NCI-H2107 (cell line): Measurements from ENCODE around the gene ACOX1.
"Not testable (repeated sequence)": the region's sequence is repeated elsewhere in the genome, so short reads cannot be mapped to it uniquely, and the experiment has no call there.

Source experiments
- DNase-seq: peaks from one replicate; lab custom pipeline; 2025; lab: John Stamatoyannopoulos, UW

ACOX1 gene

DNA sequence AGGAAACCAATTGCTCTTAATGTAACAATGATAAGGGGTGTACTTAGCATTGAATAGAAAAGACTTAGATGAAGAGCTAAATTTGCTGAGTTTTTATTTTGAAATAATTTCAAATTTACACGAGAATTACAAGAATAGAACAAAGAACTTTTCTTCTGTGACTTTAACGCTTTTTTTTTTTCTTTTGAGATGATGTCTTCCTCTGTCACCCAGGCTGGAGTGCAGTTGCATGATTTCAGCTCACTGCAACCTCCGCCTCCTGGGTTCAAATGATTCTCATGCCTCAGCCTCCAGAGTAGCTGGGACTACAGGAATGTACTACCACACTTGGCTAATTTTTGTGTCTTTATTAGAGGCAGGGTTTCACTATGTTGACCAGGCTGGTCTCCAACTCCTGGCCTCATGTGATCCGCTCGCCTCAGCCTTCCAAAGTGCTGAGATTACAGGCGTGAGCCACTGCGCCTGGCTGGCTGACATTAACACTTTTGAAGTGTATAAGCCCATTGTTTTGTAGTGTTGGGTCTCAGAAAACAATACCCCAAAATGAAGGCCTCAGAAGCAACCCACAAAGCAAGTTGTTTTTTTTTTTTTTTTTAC, 2.2 kb upstream of the ACOX1 start:
- DNase-seq = no peak

DNA sequence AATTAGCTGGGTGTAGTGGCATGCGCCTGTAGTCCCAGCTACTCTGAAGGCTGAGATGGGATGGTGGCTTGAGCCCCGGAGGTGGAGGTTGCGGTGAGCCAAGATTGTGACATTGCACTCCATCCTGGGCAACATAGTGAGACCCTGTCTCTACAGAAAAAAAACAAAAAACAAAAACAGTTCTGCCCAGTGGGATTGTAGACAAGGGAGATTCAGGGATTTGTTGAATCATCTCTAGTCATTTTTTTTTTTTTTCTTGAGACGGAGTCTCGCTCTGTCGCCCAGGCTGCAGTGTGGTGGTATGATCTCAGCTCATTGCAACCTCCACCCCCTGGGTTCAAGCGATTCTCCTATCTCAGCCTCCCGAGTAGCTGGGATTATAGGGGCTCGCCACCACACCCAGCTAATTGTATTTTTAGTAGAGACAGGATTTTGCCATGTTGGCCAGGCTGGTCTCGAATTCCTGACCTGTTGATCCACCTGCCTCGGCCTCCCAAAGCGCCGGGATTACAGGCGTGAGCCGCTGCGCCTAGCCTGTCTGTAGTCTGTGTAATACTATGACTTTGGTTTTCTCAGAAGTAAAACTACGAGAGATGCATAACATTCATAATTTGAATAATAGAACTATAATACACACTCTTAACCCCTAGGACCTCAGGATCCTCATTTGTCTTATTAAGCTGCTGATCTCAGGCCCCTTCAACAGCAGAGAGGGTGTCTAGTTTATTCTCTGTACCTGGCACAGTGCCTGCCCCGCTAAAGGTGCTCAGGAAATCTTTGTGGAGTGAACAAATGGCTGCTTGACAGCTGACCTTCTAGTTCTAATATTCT, 1.4 kb upstream of the ACOX1 start:
- DNase-seq = no peak

DNA sequence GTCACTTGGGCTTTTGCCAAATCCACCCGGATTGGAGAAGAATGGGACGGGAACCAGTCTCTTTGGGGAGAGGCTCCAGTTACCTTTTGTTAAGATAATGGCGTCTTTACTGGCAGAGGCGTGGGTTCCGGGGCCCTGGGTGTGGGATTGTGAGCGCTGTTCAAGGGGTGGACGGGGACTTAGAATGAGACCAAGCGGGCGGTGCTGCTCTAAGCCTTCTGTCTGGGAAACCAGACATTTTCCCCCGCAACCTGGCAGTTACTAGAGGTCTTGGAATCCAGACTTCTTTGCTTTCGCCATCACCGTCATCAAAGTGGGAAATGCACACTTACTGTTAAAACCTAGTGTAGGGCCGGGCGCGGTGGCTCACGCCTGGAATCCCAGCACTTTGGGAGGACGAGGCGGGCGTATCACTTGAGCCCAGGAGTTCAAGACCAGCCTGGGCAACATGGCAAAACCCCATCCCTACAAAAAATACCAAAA, 780 bp upstream of the ACOX1 start:
- DNase-seq = no peak

DNA sequence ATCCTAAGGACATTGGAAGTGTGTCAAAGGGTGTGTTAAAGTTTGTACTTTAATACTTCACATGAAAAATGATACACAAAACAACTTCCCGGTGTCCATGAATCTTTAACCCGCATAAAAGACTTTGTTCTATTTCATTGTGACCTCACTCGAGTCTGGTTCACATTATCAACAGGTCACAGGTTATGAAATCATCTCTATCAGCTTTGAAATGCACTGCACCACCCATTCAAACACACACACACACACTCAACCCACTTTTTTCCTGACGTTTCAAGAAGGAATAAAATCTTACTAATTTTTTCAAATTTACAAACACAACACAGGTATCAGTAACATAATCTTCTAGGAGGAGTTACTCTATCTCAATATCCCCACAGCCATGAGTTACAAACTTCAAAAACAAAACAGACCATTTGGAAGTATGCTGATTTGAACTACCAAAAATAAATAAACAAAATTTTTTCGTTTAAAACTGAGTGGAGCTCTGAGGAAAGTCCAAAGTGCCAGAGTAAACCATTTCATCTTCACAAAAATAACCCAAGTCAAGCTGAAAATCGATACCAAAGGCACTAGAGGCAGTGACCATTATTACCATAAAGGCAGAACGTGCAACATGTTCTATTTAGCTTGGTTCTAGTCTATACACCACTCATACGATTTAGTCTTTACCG, 2.7 kb downstream of the ACOX1 start:
- DNase-seq = no peak

DNA sequence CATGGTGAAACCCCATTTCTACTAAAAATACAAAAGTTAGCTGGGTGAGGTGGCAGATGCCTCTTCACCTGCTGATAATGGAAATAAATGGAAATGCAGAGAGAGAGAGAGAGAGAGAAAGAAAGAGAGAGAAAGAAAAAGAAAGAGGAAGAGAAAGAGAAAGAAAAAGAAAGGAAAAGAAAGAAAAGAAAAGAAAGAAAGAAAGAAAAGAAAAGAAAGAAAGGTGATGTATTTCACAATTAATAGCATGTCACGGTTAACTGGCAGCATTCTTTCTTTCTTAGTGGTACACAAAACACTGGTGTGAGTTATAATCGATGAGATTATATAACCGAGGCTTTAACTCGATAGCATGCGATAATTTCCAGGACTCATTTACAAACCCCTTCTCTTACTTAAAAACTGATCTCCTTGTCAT, 3.2 kb downstream of the ACOX1 start:
- DNase-seq = no peak

DNA sequence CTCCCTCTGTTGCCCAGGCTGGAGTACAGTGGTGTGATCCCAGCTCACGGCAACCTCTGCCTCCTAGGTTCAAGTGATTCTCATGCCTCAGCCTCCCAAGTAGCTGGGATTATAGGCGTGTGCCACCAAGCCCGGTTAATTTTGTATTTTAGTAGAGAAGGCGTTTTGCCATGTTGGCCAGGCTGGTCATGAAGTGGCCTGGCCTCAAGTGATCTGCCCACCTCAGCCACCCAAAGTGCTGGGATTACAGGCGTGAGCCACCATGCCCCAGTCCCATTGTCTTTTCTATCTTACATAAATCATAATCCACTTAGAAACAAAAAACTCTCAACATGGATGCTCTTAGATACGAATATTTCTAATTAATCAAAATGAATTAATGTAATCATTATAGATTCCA, 3.8 kb downstream of the ACOX1 start:
- DNase-seq = not testable (repeated sequence)

DNA sequence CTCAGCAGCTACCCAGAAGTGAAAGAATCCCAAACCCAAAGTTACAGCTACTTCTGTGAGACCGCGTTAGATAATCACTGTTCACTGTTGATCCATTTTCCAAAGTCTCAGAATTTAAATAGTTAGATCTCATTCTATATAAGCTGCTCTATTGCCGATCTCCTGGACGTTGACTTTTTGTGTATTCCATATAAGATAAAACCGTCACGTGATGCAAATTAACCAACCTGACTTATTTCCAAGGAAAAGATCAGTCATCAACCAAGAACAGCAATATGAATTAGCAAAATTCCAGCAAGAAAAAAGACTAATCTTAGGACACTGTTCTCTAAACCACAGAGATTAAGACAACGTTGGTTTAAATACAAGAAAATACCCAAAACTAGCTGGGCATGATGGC, 8.3 kb downstream of the ACOX1 start:
- no peak for DNase-seq

DNA sequence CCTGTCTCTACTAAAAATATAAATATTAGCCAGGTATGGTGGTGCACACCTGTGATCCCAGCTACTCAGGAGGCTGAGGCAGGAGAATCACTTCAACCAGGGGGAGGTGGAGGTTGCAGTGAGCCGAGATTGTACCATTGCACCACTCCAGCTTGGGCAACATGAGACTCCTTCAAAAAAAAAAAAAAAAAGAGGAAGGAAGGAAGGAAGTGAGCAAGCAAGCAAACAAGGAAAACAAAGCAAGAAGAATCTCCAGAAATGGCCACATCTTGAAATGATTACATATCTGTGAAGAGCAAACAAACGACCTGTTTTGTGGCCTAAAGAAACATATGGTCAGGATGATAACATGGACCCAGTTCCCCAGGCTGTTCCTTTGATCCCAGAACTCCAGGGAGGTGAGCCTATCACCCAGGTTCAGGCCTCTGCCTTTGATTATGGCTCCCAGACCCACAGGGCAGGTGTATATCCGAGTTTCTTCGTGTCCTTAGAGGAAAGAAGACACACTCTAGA, 8.9 kb downstream of the ACOX1 start:
- DNase-seq = no peak

DNA sequence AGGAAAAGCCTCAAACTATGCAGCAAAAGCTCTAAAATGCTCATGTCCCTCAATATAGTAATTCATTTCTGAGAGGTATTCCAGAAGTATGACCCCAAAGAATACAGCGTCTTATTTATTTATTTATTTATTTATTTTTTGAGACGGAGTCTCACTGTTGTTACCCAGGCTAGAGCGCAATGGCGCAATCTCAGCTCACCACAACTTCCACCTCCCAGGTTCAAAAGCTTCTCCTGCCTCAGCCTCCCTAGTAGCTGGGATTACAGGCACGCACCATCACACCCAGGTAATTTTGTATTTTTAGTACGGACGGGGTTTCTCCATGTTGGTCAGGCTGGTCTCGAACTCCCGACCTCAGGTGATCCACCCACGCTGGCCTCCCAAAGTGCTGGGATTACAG, 9.9 kb downstream of the ACOX1 start:
- DNase-seq = not testable (repeated sequence)

DNA sequence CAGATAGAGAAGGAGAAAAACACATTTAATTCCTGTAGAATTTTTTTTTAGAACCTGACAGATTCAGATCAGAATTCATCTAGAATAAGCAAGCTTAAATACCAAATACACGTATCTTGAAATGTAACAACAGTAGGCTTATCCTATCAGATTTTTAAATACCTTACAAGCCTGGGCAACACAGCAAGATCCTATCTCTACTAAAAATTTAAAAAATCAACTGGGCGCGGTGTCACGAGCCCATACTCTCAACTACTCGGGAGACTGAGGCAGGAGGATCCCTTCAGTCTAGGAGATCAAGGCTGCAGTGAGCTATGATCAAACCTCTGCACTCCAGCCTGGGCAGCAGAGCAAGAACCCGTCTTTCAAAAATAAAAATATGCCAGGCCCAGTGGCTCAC, 13.5 kb downstream of the ACOX1 start:
- DNase-seq = no peak

DNA sequence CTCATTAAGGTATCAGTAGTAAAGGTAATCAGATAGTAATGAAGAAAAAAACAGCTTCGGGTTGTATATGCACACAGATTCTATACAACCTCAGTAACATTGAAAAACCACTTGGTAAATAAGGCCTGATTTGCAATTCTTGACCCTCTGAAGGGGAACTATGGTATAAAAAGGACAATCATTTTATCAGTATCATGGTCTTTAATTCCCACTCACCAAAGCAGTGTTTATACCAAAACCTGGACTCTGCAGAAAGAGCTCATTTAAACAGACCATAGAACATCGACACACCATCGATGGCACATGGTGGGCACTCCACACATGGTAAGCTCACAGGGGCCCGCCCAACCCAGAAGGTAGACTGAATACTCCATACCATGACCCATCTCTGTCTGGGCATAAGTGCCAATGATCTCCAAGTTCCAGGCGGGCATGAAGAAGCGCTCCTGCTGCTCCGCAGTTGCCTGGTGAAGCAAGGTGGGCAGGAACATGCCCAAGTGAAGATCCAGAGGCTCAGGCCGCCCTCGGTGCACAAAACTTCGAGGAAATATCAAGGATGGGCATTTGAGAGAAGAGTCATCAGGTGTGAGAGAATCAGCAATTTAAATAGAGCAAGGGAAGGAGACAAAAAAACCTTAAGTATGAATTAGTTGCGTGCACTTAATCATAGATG, 19.0 kb downstream of the ACOX1 start:
- no peak for DNase-seq

DNA sequence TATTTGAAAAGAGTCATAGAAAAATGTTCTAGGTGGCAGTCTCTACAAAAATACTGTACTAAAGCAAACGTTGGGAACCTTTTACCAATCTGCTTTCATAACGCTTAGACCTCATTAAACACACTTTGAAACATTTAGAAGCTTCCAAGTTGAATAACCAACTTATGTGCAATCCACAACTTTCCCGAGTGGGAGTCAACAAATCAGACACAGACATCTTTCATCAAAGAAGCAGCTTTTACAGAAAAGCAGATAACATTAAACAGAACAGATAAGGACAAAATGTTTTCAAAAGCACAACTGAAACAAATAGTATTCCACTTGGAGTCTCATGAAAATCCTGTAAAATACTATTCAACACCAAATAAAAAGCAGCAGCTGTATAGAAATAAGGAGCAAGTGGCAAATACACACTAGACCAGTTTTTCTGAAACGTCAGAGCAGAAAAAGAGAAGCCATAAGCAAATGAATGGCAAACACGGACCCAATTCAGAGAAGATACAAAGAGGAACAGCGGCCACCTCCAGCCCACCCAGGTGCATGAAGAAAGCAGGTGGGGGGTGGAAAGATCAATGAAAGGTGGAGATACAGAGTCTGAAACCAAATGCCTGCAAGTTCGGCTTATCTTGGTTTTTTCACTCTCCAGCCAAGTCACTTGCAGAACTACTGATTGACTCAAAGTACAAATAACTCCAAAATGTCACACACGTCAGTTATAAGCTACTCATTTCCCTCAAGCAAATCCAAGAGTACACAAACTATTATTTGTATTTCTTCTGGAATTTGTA, 19.7 kb downstream of the ACOX1 start:
- no peak for DNase-seq

DNA sequence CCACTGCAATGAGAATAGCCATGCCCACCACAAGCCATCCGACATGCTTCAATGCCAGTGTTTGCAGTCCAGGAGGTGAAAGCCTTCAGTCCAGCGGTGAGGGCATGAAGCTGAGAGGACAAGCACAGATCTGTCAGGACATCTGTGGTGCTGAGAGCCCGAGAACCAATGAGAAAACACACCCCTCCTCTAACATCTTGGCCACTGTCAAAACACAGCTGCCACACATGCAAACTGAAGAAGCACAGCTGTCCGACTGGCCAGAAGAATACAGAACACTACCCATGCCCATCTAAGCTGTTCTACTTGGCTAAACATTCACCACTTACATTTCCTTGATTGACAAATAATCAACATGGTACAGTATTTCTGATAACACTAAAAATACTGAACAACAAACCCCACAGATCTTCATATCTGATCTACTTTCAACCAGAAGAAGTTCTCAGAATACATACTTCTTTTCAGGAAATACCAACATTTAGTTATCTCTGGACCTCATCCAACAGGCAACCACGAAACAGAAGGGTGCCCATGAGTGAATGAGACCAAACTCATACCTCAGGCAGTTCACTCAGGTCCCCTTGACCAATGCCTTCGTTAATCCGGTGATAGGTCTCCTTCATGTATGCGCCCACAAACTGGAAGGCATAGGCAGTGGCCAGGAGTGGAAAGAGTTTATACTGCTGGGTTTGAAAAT, 28.0 kb downstream of the ACOX1 start:
- no peak for DNase-seq

DNA sequence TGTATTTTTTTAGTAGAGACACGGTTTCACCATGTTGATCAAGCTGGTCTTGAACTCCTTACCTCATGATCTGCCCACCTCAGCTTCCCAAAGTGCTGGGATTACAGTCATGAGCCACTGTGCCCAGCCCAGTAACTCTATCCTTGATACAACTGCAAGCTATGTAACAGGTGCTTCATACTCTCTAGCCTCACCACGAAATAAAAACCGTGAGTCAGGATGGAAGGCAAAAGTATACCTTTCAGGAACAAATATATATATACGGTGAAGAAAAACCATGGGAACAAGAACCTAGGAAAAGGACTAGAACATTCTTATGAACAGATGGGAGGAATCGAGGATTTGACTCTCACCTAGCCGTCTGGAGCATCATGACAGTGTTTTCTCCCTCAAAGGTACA, 28.5 kb downstream of the ACOX1 start:
- no peak for DNase-seq

DNA sequence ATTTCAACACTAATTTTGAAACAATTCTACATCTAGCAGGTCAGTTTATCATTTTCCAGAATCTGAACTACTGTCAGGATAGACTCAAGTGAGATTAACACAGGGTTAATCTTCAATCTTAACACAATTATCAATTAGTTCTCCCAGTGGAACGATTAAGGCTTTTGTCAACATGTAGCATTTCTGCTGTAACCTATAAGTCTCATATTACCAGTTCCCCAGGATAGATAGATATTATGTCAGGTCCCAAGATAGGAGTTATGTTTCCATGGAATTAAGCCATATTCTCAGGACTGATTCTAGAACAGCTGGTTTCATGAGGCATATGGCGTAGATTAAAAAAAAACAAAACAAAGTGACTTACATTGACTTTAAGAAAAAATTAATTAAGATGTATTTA, 33.8 kb downstream of the ACOX1 start:
- no peak for DNase-seq

DNA sequence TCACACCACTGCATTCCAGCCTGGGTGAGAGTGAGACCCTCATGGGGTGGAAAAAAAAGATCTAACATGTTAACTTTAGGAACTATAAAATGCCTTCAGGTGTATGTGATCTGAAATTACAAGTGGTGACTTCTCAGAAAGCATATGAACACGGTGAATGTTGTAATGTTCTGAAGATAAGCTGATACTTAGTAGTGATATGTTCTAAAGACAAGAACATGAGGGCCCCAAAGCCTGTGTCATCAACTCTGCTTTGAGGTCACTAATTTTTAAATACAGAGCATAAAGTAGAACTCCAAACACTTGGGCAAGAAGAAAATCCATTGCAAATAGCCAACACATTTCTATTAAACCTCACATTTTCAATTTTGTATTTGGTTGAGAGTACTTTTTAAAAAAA, 35.5 kb downstream of the ACOX1 start:
- no peak for DNase-seq

DNA sequence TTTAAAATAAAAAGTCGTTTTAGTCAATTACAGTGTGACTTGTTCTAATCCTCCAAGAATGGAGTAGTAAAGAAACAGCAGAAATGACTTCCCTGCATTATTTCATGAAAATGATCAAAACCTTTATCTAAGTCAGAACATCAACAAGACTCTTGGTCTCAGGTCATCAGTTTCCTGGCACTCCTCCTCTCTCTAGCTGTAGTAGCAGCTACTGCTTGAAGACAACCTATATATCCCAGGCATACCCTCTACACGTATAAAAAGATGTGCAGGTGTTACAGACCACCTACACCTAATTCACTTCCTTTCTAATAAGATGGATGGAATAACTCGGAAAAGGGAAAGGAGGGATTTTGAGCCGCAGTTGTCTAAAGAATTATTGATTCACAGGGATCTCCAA, 36.5 kb downstream of the ACOX1 start:
- no peak for DNase-seq

DNA sequence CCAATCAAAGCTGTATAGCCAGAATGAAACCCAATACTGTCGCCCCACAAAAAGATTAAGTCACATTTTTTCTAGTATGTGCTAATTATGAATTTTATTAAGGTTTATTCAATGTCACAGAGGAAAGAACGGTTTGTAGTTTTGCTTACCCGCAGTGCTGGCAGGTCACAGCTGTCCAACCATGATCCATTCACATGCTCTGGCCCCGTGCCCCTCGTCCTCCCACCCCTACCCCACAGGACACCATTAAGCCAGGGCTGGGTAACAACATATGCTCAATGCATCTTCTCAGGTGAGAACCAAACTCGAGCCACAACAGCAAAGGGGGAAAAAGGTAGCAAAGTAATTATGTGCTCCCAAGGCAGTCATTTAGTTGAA, 37.5 kb downstream of the ACOX1 start:
- no peak for DNase-seq

DNA sequence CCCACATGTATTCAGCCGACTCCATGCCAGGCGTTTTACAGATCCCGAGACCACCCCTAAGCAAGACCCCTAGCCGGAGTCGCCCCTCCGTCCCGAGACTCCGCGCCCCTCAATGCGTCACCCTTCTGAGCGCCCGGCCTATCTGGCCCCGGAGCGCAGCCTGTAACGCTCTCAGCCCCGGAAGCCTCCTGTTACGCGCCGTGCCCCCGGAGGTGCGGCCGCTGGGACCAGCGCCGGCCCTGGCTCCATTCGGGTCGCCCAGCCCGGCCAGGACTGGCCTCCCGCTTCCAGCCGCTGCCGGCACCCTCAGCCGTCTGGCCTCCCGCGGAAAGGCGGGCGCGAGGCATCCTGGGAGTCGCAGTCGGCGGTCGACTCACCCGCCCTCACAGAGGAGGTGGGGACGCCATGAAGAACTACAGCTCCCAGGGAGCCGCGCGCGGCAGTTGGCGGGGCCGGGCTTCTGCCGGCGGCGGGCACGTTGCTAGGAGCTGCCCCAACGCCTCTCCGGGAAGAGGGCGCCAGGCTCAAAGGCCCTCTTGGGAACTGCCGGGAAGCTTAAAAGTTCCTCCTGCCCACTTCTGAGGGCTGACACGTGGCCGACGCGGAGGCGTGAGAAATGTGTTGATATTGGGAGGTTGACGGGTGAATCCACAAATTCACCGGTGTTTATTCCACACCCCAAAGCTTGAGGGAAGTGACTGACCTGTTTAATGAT, 38.1 kb downstream of the ACOX1 start, which contains the start of gene FBF1:
Gene FBF1, minus strand, starts transcription at position 316 of the 715 bp plus-strand sequence. CDS start 2,893 bp downstream, outside the sequence.
- DNase-seq = peak; percentile 92

DNA sequence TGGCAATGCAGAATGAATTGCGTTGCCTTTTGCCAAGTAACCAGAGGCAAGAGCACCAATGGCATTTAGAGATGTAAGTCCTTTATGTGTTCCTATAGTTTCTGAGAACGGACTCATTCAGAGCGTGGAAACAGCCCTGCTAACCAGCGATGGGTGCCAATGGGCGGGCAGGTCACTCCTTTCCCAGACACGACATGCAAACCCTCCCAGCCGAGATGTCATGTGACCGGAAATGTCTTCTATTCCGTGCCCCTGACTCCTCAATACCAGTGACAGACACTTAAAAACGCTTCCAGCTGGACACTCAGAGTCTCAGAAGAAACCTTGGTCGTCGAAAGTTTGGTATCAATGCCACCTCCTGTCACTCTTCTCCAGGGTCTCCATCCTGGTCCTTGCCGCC, 41.3 kb downstream of the ACOX1 start:
- DNase-seq = no peak
